ENCODE data around the gene CERK. TPM values are rescaled to one million over a fixed set of nuclear protein-coding genes. Genes with fewer than 3 reads are reported as not detected.
A peak's percentile ranks its signal among the peaks of the same experiment; 100 is the strongest.

Gene CERK
- total and polyA plus RNA-seq, 7 donors, result 13.0 to 38.1 (median 26.9) TPM

- intact Hi-C loops (cut with DNase I), result no loop called here
- Histone ChIP-seq H3K36me3 (ENCODE audit: insufficient read depth in 1 of 2, low read depth in 1 of 2) (no peaks in the 10 kb centered on the region), H3K27ac (no peak overlapping the region), H3K4me3 (no peak overlapping the region), H3K9me3 (no peaks in the 10 kb centered on the region), H3K4me1 (peaks cover 29% of the 10 kb centered on the region), H3K27me3 (ENCODE audit: insufficient read depth in 3 of 3, low read length in 2 of 3) (no peaks in the 10 kb centered on the region)
- DNase-seq (no peak), ATAC-seq (no peak)
- WGBS, 3 donors, result 67 to 79% (median 70%) methylated on average over 5 of the region's 5 CpGs
- TF ChIP-seq CTCF (IDR thresholded peaks at IDR 0.05), result no peak
Observed at GRCh38 chr22:46746192-46746591, 8.1 kb upstream of the CERK start.

- 81 to 85% (median 85%) methylated on average over 6 of the region's 6 CpGs for WGBS, 3 donors
- ATAC-seq (no peak), DNase-seq (no peak)
- H3K4me1 ChIP-seq, result peaks cover 37% of the 10 kb centered on the region
- no peak overlapping the region for H3K27ac ChIP-seq
- no peaks in the 10 kb centered on the region for H3K27me3 ChIP-seq (ENCODE audit: insufficient read depth in 3 of 3, low read length in 2 of 3)
- intact Hi-C loops (cut with DNase I), result no loop called here
- H3K9me3 ChIP-seq, result no peaks in the 10 kb centered on the region
- no peak for TF ChIP-seq CTCF (IDR thresholded peaks at IDR 0.05)
- H3K36me3 ChIP-seq (ENCODE audit: insufficient read depth in 1 of 2, low read depth in 1 of 2), result no peaks in the 10 kb centered on the region
- no peak overlapping the region for H3K4me3 ChIP-seq
Observed at GRCh38 chr22:46744581-46744980, 6.5 kb upstream of the CERK start.

- H3K9me3 ChIP-seq, result no peaks in the 10 kb centered on the region
- WGBS, 3 donors, result 79 to 83% (median 81%) methylated on average over 6 of the region's 6 CpGs
- no peaks in the 10 kb centered on the region for H3K36me3 ChIP-seq (ENCODE audit: insufficient read depth in 1 of 2, low read depth in 1 of 2)
- intact Hi-C loops (cut with DNase I), result no loop called here
- no peak overlapping the region for H3K27ac ChIP-seq
- DNase-seq (no peak), ATAC-seq (no peak)
- no peaks in the 10 kb centered on the region for H3K27me3 ChIP-seq (ENCODE audit: insufficient read depth in 3 of 3, low read length in 2 of 3)
- peaks cover 39% of the 10 kb centered on the region for H3K4me1 ChIP-seq
- TF ChIP-seq CTCF (IDR thresholded peaks at IDR 0.05), result no peak
- H3K4me3 ChIP-seq, result no peak overlapping the region
Observed at GRCh38 chr22:46742576-46743221, 4.6 kb upstream of the CERK start.

GRCh38 chr22:46741974-46742519, 4.0 kb upstream of the CERK start:
- Histone ChIP-seq H3K36me3 (ENCODE audit: insufficient read depth in 1 of 2, low read depth in 1 of 2) (no peaks in the 10 kb centered on the region), H3K4me3 (no peak overlapping the region), H3K9me3 (no peaks in the 10 kb centered on the region), H3K27ac (peak overlapping the region; percentile 96), H3K27me3 (ENCODE audit: insufficient read depth in 3 of 3, low read length in 2 of 3) (no peaks in the 10 kb centered on the region), H3K4me1 (peaks cover 35% of the 10 kb centered on the region)
- TF ChIP-seq CTCF (IDR thresholded peaks at IDR 0.05), result no peak
- DNase-seq (no peak), ATAC-seq (no peak)
- intact Hi-C loops (cut with DNase I), result no loop called here
- WGBS, 3 donors, result 82 to 86% (median 85%) methylated on average over 6 of the region's 6 CpGs

Measured in psoas muscle (tissue), 8 donors.